ENCODE measurements around the gene ERMP1. TPM values are rescaled to one million over a fixed set of nuclear protein-coding genes. Genes with fewer than 3 reads are reported as not detected.
"Not testable (repeated sequence)": the region's sequence is repeated elsewhere in the genome, so short reads cannot be mapped to it uniquely, and the experiment has no call there.

ERMP1 gene
- total RNA-seq, 1 experiment from 2014 or later, result 3.2 TPM

GRCh38 chr9:5783982-5784381, 48.9 kb downstream of the ERMP1 start:
- no peak for DNase-seq (ENCODE audit: low spot score)

GRCh38 chr9:5783420-5783819, 49.5 kb downstream of the ERMP1 start:
- DNase-seq (ENCODE audit: low spot score), result not testable (repeated sequence)

GRCh38 chr9:5779705-5780218, 53.2 kb downstream of the ERMP1 start:
- not testable (repeated sequence) for DNase-seq (ENCODE audit: low spot score)

GRCh38 chr9:5778805-5779204, 54.1 kb downstream of the ERMP1 start:
- DNase-seq (ENCODE audit: low spot score), result no peak

- no peak for DNase-seq (ENCODE audit: low spot score)
Observed at GRCh38 chr9:5773324-5773999, 59.5 kb downstream of the ERMP1 start.

- no peak for DNase-seq (ENCODE audit: low spot score)
Observed at GRCh38 chr9:5767968-5768932, 64.7 kb downstream of the ERMP1 start.

- DNase-seq (ENCODE audit: low spot score), result no peak
Observed at GRCh38 chr9:5764130-5764868, 68.6 kb downstream of the ERMP1 start.

GRCh38 chr9:5762421-5762820, 70.5 kb downstream of the ERMP1 start:
- no peak for DNase-seq (ENCODE audit: low spot score)

GRCh38 chr9:5760338-5760737, 72.6 kb downstream of the ERMP1 start:
- no peak for DNase-seq (ENCODE audit: low spot score)

- DNase-seq (ENCODE audit: low spot score), result no peak
Observed at GRCh38 chr9:5756633-5757032, 76.3 kb downstream of the ERMP1 start.

- DNase-seq (ENCODE audit: low spot score), result no peak
Observed at GRCh38 chr9:5750569-5750968, 82.3 kb downstream of the ERMP1 start.

- no peak for DNase-seq (ENCODE audit: low spot score)
Observed at GRCh38 chr9:5749306-5749705, 83.6 kb downstream of the ERMP1 start.

GRCh38 chr9:5748438-5748837, 84.5 kb downstream of the ERMP1 start:
- no peak for DNase-seq (ENCODE audit: low spot score)

GRCh38 chr9:5743109-5743508, 89.8 kb downstream of the ERMP1 start:
- no peak for DNase-seq (ENCODE audit: low spot score)

- DNase-seq (ENCODE audit: low spot score), result no peak
Observed at GRCh38 chr9:5736563-5737346, 96.2 kb downstream of the ERMP1 start.

- DNase-seq (ENCODE audit: low spot score), result no peak
Observed at GRCh38 chr9:5735072-5735471, 97.8 kb downstream of the ERMP1 start.

Other genes with a start within 250 kb of the ERMP1 start
- 18.9 and 20.4 TPM in 2 replicates for gene RIC1, start 204.0 kb downstream of the ERMP1 start, total RNA-seq (2014; rRNA removed; shearing (Covaris generic))
- not detected in 2 replicates for gene MLANA, start 57.8 kb upstream of the ERMP1 start, total RNA-seq (2014; rRNA removed; shearing (Covaris generic))
- gene RANBP6, start 182.5 kb upstream of the ERMP1 start, total RNA-seq (2014; rRNA removed; shearing (Covaris generic)), result 37.3 and 39.3 TPM in 2 replicates